HCT116 (cell line): ENCODE results near the gene IL32. TPM values are rescaled to one million over a fixed set of nuclear protein-coding genes. Genes with fewer than 3 reads are reported as not detected.
A peak's percentile ranks its signal among the peaks of the same experiment; 100 is the strongest.
"Not testable (repeated sequence)": the region's sequence is repeated elsewhere in the genome, so short reads cannot be mapped to it uniquely, and the experiment has no call there.

ENCODE experiments used
- ATAC-seq: fragments of 200-7000 bp; cut with Tn5 transposase; 2 replicates; pipeline ENCODE4 v1.9.1; 2020; ENCODE audit warnings: mild to moderate bottlenecking, moderate library complexity
- BruUV-seq: library from RNA; stranded (reverse); fragments of 400-500 nt; replicated peaks from 2 replicates; lab custom pipeline; 2021; lab: Mats Ljungman, UMichigan
- CTCF ChIA-PET: fragments of 300-600 bp; sonication (Branson Sonifier 250); formaldehyde crosslinking; loops from one replicate; lab custom pipeline; 2021; ENCODE audit warnings: antibody characterized with exemption; lab: Charles Lee
- POLR2A ChIA-PET: fragments of 300-600, 350-600 bp; sonication (Branson Sonifier 250); formaldehyde crosslinking; loops from one replicate; lab custom pipeline; 2021; ENCODE audit warnings: antibody characterized with exemption; lab: Charles Lee
- RAD21 ChIA-PET, 2 experiments: fragments of 300-600 bp; sonication (Branson Sonifier 250); formaldehyde crosslinking; loops; one replicate each; lab custom pipeline; 2023; ENCODE audit warnings: low total read pairs in 2 of 2; ENCODE audit not compliant: uncharacterized antibody in 2 of 2, unreplicated experiment in 2 of 2, low non-redundant PET in 1 of 2; lab: Charles Lee
- DNase-seq: peaks from one replicate; pipeline ENCODE4 v3.0.0-alpha.2; 2010; ENCODE audit warnings: low read depth, low spot score
- H2AFZ ChIP-seq: fragments of 200-600 bp; shearing (Covaris generic), sonication (generic); 2 replicates; pipeline ENCODE4 v1.6.1; 2017; ENCODE audit warnings: low read depth, mixed run types, mixed read lengths, antibody characterized with exemption, low read length; ENCODE audit not compliant: poor library complexity, severe bottlenecking
- H3K27ac ChIP-seq: 2 replicates; pipeline ENCODE4 v1.5.1; 2012; ENCODE audit warnings: low read depth, low read length
- H3K27me3 ChIP-seq: fragments of 200-600 bp; sonication (generic); 2 replicates; pipeline ENCODE4 v1.6.1; 2016; ENCODE audit warnings: mixed run types, low read length, mixed read lengths; ENCODE audit not compliant: insufficient read depth
- H3K36me3 ChIP-seq, 2 experiments: fragments of 200-500 bp in 1 of 2; fragments of 200-600 bp in 1 of 2; sonication (Bioruptor generic) in 1 of 2; sonication (generic) in 1 of 2; 2 replicates each; pipeline versions ENCODE4 v1.5.1 to v1.6.1; 2014 to 2016; ENCODE audit warnings: low read length in 2 of 2, inconsistent platforms in 1 of 2, mixed read lengths in 1 of 2, mixed run types in 1 of 2; ENCODE audit not compliant: insufficient read depth in 2 of 2, control insufficient read depth in 1 of 2
- H3K4me1 ChIP-seq, 2 experiments: fragments of 200-600 bp in 1 of 2; sonication (generic) in 1 of 2; 2 replicates each; pipeline versions ENCODE4 v1.5.1 to v1.6.1; 2012 to 2017; ENCODE audit warnings: low read length in 2 of 2, inconsistent platforms in 1 of 2, mild to moderate bottlenecking in 1 of 2, mixed read lengths in 1 of 2, mixed run types in 1 of 2, moderate library complexity in 1 of 2; ENCODE audit not compliant: insufficient read depth in 2 of 2, control insufficient read depth in 1 of 2
- H3K4me2 ChIP-seq: fragments of 200-600 bp; sonication (generic); 2 replicates; pipeline ENCODE4 v1.6.1; 2017; ENCODE audit warnings: mixed run types, low read length, mixed read lengths
- H3K4me3 ChIP-seq, 2 experiments: fragments of 200-600 bp in 1 of 2; sonication (generic) in 1 of 2; replicated peaks in 1 of 2; 2 replicates each; pipeline ENCODE4 v1.5.1; 2011 to 2016; ENCODE audit warnings: low read length in 2 of 2, control low read depth in 1 of 2, low read depth in 1 of 2, mild to moderate bottlenecking in 1 of 2, mixed read lengths in 1 of 2, mixed run types in 1 of 2
- H3K79me2 ChIP-seq: fragments of 200-600 bp; sonication (generic); 2 replicates; pipeline ENCODE4 v1.6.1; 2017; ENCODE audit warnings: mild to moderate bottlenecking, mixed run types, low read length, moderate library complexity, mixed read lengths; ENCODE audit not compliant: insufficient read depth
- H3K9ac ChIP-seq: fragments of 200-600 bp; sonication (generic); 2 replicates; pipeline ENCODE4 v1.6.1; 2016; ENCODE audit warnings: low read length, mixed read lengths
- H3K9me2 ChIP-seq: fragments of 200-600 bp; sonication (generic), shearing (Covaris generic); 2 replicates; pipeline ENCODE4 v1.6.1; 2017; ENCODE audit warnings: mixed run types, mild to moderate bottlenecking, moderate library complexity; ENCODE audit not compliant: insufficient read depth
- H3K9me3 ChIP-seq, 2 experiments: fragments of 200-500 bp in 1 of 2; fragments of 200-600 bp in 1 of 2; sonication (Bioruptor generic) in 1 of 2; sonication (generic) in 1 of 2; 2 replicates each; pipeline ENCODE4 v1.6.1; 2014 to 2017; ENCODE audit warnings: low read length in 2 of 2, mixed read lengths in 2 of 2, inconsistent platforms in 1 of 2, low read depth in 1 of 2, mild to moderate bottlenecking in 1 of 2, mixed run types in 1 of 2, moderate library complexity in 1 of 2; ENCODE audit not compliant: control insufficient read depth in 1 of 2, insufficient read depth in 1 of 2
- H4K20me1 ChIP-seq: fragments of 200-600 bp; sonication (generic), shearing (Covaris generic); 2 replicates; pipeline ENCODE4 v1.6.1; 2017; ENCODE audit warnings: mixed run types, mild to moderate bottlenecking, moderate library complexity; ENCODE audit not compliant: insufficient read depth
- CBX3 ChIP-seq: IDR thresholded peaks from 2 replicates; pipeline ENCODE4 v1.6.1; 2012; ENCODE audit warnings: low read depth
- ELF1 ChIP-seq: IDR thresholded peaks from 2 replicates; pipeline ENCODE4 v1.6.1; 2012; ENCODE audit warnings: low read depth, borderline replicate concordance
- EZH2 ChIP-seq: fragments of 200-600 bp; sonication (generic); IDR thresholded peaks from 2 replicates; pipeline ENCODE4 v1.6.1; 2017; ENCODE audit warnings: antibody characterized with exemption, mixed run types
- EZH2phosphoT487 ChIP-seq: fragments of 200-600 bp; IDR thresholded peaks from 2 replicates; pipeline ENCODE4 v1.6.1; 2018; ENCODE audit warnings: antibody characterized with exemption, borderline replicate concordance
- FOSL1 ChIP-seq: IDR thresholded peaks from 2 replicates; pipeline ENCODE4 v1.6.1; 2012; ENCODE audit warnings: low read depth
- JUND ChIP-seq: IDR thresholded peaks from 2 replicates; pipeline ENCODE4 v1.6.1; 2012
- RAD21 ChIP-seq: IDR thresholded peaks from 2 replicates; pipeline ENCODE4 v1.6.1; 2012; ENCODE audit warnings: low read depth, mild to moderate bottlenecking
- SIN3A ChIP-seq: IDR thresholded peaks from 2 replicates; pipeline ENCODE4 v1.6.1; 2012; ENCODE audit warnings: low read depth
- SRF ChIP-seq: IDR thresholded peaks from 2 replicates; pipeline ENCODE4 v1.6.1; 2012; ENCODE audit warnings: low read depth
- TCF7L2 ChIP-seq: IDR thresholded peaks from 2 replicates; pipeline ENCODE4 v1.7.0; 2011; ENCODE audit warnings: borderline replicate concordance, inconsistent platforms; ENCODE audit not compliant: insufficient read depth, insufficient read length; ENCODE audit errors: extremely low read depth
- ZFX ChIP-seq: fragments of 450-650 bp; IDR thresholded peaks from 2 replicates; pipeline ENCODE4 v1.6.1; 2017
- ZNF274 ChIP-seq: fragments of 200-500 bp; sonication (Bioruptor generic); IDR thresholded peaks from 2 replicates; pipeline ENCODE4 v1.6.1; 2014; ENCODE audit warnings: mild to moderate bottlenecking, low read depth, low read length, inconsistent platforms
- intact Hi-C: fragments of 100-400 bp; cut with micrococcal nuclease; formaldehyde crosslinking; loops from 2 replicates; pipeline ENCODE4 v1.10.0; 2022
- total RNA-seq: library from RNA; stranded (reverse); gene quantifications from one replicate; pipeline ENCODE4 v1.2.1, GENCODE V29; 2021; ENCODE audit not compliant: unreplicated experiment
- TF ChIP-seq, protein P1 (sequence below): IDR thresholded peaks from 2 replicates; pipeline ENCODE4 v1.6.1; 2012
- TF ChIP-seq, protein P2 (sequence below): IDR thresholded peaks from 2 replicates; pipeline ENCODE4 v1.6.1; 2012; ENCODE audit warnings: low read depth
- TF ChIP-seq, protein P3 (sequence below): IDR thresholded peaks from 2 replicates; pipeline ENCODE4 v1.6.1; 2012

Gene IL32
- total RNA-seq, 1 experiment from 2014 or later = 13.7 TPM

DNA sequence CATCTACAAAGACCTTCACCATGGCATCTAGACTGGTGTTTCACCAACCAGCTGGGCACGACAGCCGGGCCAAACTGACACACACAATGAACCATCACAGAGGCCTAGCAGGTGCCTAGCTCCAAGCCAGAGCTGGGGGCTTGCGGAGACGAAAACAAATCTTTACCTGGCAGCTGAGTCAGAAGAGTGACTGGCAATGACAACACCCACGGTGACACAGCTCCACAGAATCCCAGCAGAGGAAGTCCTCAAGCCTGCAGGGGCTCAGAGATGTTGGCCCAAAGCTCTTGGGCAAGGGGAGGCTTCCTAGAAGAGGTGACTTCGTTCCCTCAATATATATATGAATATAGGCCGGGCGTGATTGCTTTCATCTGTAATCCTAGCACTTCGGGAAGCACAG lies 13.9 kb upstream of the IL32 start:
- no peaks in the 10 kb centered on the region for H3K36me3 ChIP-seq
- intact Hi-C loops = loop anchor here (10.0 kb wide), 1 partner anchor 123 kb away; no protein-coding TSS in a partner anchor
- no TSS peak for BruUV-seq
- peaks cover 0 to 14% of the 10 kb centered on the region in 2 experiments; a peak in 1 of 4 replicates for H3K4me1 ChIP-seq
- POLR2A ChIA-PET = interaction anchor here (0.7 to 1.3 kb wide), 2 partner anchors 12 to 30 kb away, joined by 3 read pairs; no protein-coding TSS in a partner anchor
- CTCF ChIA-PET = no interaction called here
- no peak overlapping the region for H3K4me2 ChIP-seq
- H3K4me3 ChIP-seq = no peak overlapping the region
- no peak overlapping the region for H3K9ac ChIP-seq
- no peak overlapping the region for H3K27ac ChIP-seq
- TF ChIP-seq, protein P1, sequence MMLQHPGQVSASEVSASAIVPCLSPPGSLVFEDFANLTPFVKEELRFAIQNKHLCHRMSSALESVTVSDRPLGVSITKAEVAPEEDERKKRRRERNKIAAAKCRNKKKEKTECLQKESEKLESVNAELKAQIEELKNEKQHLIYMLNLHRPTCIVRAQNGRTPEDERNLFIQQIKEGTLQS = no peak
- TF ChIP-seq CBX3 (no peak), EZH2phosphoT487 (no peak), RAD21 (no peak), TCF7L2 (no peak), EZH2 (no peak), SRF (no peak), FOSL1 (no peak), ZFX (no peak), ZNF274 (no peak), ELF1 (no peak), JUND (no peak), SIN3A (no peak)
- TF ChIP-seq, protein P2, sequence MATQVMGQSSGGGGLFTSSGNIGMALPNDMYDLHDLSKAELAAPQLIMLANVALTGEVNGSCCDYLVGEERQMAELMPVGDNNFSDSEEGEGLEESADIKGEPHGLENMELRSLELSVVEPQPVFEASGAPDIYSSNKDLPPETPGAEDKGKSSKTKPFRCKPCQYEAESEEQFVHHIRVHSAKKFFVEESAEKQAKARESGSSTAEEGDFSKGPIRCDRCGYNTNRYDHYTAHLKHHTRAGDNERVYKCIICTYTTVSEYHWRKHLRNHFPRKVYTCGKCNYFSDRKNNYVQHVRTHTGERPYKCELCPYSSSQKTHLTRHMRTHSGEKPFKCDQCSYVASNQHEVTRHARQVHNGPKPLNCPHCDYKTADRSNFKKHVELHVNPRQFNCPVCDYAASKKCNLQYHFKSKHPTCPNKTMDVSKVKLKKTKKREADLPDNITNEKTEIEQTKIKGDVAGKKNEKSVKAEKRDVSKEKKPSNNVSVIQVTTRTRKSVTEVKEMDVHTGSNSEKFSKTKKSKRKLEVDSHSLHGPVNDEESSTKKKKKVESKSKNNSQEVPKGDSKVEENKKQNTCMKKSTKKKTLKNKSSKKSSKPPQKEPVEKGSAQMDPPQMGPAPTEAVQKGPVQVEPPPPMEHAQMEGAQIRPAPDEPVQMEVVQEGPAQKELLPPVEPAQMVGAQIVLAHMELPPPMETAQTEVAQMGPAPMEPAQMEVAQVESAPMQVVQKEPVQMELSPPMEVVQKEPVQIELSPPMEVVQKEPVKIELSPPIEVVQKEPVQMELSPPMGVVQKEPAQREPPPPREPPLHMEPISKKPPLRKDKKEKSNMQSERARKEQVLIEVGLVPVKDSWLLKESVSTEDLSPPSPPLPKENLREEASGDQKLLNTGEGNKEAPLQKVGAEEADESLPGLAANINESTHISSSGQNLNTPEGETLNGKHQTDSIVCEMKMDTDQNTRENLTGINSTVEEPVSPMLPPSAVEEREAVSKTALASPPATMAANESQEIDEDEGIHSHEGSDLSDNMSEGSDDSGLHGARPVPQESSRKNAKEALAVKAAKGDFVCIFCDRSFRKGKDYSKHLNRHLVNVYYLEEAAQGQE = no peak
- TF ChIP-seq, protein P3, sequence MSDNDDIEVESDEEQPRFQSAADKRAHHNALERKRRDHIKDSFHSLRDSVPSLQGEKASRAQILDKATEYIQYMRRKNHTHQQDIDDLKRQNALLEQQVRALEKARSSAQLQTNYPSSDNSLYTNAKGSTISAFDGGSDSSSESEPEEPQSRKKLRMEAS = no peak
- H3K9me2 ChIP-seq = no peaks in the 10 kb centered on the region
- no peaks in the 10 kb centered on the region for H3K27me3 ChIP-seq
- no peak for ATAC-seq
- no peak overlapping the region for H2AFZ ChIP-seq
- H4K20me1 ChIP-seq = no peaks in the 10 kb centered on the region
- RAD21 ChIA-PET = no interaction called here
- DNase-seq = no peak
- no peaks in the 10 kb centered on the region for H3K79me2 ChIP-seq
- H3K9me3 ChIP-seq = no peaks in the 10 kb centered on the region

DNA sequence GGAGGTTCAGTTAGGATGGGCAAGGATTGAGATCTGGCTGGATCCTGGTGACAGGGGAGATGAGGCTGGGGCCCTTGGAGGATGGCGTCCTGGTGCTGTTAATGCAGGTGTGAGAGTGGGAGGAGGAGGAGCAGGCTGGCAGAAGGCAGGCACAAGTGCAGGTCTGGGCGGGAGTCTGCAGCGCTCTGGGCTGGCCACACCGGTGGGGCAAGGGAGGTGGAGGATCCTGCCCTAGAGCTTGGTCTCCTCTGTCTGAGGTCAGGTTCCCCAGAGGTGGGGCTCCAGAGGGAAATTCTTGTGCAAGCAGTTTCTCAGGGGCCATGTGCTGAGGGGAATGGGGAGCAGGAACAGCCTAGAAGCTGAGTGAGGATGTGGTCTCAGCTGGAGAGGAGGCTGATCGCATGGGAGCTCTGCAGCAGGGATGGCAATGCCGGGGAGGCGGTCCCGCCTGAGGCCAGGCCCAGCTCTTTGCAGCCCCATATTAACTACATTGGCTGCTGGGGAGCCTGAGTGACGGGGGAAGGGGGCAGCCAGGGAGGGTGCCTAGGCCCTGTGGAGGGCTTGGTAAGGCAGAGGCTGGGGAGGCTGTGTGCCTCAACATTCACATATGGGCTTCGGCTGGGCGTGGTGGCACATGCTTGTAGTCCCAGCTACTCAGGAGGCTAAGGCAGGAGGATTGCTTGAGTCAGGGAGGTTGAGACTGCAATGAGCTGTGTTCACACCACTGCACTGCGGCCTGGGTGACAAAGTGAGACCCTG lies 12.7 kb upstream of the IL32 start:
- POLR2A ChIA-PET = not testable (repeated sequence)

More for the DNA sequence above, 12.7 kb upstream of the IL32 start:
- H3K9ac ChIP-seq, CTCF ChIA-PET, H3K27ac ChIP-seq, H3K36me3 ChIP-seq, H3K4me3 ChIP-seq, H4K20me1 ChIP-seq, H3K9me2 ChIP-seq, RAD21 ChIA-PET, DNase-seq, H3K4me2 ChIP-seq, H3K79me2 ChIP-seq, H3K9me3 ChIP-seq, BruUV-seq, H3K4me1 ChIP-seq, H2AFZ ChIP-seq, H3K27me3 ChIP-seq: not testable (repeated sequence)
- intact Hi-C loops = loop anchor here (10.0 kb wide), 1 partner anchor 122 kb away; no protein-coding TSS in a partner anchor
- peak; percentile 24; the same call in 1 of the 2 replicates for ATAC-seq
